GM19324 (cell line): ENCODE measurements around the gene CAMK1D.
"Not testable (repeated sequence)": the region's sequence is repeated elsewhere in the genome, so short reads cannot be mapped to it uniquely, and the experiment has no call there.

Experiments
- ATAC-seq: cut with Tn5 transposase; IDR thresholded peaks from one replicate; pipeline ENCODE4 v1.9.1; 2021; ENCODE audit warnings: mild to moderate bottlenecking, moderate library complexity; ENCODE audit not compliant: unreplicated experiment, low FRiP score

Gene CAMK1D

DNA sequence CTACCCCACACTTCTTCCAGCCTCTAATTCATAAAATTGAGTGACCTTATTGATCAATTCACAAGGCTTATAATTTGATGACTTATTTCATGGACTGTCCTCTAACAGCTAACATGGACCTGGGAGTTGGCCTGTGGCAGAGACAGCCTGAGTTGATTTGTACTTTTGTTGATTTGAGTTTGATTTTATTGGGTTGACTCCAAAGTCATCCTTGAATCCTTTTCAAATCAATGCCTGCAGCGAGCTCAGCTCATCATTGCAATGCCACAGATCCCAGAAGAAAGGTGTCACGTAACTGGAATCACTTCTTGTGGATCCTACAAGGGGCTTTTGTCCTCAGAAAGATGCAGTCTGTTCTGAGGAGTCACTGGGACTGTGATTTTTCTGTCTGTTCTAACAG, 138.0 kb downstream of the CAMK1D start:
- no peak for ATAC-seq

DNA sequence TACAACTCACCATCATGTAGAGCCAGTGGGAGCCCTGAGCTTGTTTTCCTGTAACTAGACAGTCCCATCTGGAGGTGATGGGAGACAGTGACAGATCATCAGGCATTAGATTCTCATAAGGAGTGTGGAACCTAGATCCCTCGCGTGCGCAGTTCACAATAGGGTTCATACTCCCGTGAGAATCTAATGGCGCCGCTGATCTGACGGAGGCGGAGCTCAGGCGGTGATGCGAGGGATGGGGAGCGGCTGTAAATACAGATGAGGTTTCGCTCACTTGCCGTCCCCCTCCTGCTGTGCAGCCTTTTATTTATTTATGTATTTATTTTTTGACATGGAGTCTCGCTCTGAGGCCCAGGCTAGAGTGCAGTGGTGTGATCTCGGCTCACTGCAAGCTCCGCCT, 139.3 kb downstream of the CAMK1D start:
- no peak for ATAC-seq

DNA sequence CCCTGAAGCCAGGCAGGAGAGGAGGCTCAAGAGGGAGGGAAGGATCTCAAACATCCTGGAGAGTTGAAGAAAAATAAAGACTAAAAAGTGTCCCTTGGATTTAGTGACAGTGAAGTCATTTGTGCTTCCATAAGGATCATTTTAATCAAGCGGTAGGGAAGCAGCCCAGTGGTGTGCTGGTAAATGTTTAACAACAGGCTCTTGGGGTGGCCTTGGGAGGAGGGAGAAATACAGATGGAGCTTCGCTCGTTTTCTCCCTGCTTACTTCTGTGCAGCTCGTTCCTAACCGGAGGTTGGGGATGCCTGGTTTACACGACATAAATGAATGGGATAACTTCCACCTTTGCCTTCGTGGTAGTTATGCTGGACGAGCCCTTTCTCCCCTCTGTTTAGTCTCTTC, 140.0 kb downstream of the CAMK1D start:
- ATAC-seq, result no peak

DNA sequence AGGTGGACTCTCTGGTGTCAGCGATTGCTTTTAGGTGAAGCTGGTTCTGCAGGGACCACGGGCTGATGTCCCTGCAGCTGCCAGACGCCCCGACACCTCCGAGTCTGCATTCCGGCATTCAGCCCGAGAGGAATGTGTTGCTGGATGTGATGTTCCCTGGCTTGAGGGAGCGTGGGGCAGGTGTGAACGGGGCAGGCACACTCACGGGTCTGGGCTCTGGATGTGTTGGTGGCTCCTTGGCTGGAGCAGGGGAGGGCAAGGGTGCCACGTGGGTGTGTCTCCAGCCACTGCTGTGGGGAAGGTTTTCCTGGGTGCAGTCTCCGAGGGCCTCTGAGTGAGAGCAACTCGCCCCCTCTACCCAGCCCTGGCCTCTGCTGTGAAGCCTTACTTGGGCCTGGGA, 140.5 kb downstream of the CAMK1D start:
- ATAC-seq, result no peak

DNA sequence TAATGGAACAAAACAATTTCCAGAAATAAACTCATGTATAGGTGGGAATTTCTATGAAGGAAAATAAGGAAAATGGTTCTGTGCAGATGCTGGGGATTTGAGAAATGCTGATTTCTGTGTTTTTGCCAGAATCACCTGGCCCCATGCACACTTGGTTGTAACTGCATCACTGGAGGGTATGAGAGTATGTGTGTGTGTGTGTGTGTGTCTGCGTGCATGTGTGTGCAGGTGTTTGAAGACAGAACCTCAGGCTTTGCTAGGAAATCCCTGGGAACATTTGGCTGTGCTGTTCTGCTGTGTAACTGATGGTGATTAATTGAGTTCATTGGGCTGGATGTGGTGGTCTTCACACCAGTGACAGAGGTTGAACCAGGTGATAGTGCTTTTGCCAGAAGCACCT, 141.6 kb downstream of the CAMK1D start:
- no peak for ATAC-seq

DNA sequence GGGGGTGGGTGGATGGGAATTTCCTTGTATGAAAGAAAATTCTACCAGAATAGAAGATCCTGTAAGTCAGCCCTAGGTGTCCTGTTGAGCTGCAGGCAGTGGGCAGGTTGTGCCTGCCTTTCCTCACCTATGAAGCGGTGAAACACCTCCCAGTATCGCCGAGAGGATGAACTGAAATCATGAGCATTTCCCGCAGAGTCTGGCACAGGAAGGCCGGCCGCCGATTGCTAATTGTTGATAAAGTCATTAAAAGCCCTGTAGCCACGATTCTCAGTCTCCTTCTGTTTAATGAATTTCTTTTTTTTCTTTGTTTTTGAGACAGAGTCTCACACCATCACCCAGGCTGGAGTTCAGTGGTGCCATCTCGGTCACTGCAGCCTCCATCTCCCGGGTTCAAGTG, 142.1 kb downstream of the CAMK1D start:
- ATAC-seq, result no peak

DNA sequence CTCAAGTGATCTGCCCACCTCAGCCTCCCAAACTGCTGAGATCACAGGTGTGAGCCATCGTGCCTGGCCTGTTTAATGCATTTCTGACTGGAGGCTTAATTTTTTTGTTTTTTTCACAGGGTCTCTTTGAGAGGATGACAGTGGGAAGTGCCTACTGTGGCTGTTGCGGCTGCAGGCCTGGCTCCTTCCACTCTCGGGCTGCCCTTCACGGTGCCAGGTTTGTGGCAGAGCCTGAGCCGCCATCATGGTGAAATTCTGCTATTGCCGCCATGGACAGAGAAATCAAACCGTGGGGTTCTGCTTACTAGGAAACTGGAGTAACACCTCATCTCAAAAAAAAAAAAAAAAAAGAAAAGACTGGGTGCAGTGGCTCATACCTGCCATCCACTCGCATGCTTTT, 142.7 kb downstream of the CAMK1D start:
- no peak for ATAC-seq

DNA sequence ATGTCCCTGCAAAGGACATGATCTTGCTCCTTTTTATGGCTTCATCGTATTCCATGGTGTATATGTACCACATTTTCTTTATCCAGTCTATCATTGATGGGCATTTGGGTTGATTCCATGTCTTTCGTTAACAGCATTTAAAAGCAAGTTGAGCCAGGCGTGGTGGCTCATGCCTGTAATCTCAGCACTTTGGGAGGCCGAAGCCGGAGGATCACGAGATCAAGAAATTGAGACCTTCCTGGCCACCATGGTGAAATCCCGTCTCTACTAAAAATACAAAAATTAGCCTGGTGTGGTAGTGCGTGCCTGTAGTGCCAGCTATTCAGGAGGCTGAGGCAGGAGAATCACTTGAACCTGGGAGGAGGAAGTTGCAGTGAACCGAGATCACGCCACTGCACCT, 147.7 kb downstream of the CAMK1D start:
- not testable (repeated sequence) for ATAC-seq

DNA sequence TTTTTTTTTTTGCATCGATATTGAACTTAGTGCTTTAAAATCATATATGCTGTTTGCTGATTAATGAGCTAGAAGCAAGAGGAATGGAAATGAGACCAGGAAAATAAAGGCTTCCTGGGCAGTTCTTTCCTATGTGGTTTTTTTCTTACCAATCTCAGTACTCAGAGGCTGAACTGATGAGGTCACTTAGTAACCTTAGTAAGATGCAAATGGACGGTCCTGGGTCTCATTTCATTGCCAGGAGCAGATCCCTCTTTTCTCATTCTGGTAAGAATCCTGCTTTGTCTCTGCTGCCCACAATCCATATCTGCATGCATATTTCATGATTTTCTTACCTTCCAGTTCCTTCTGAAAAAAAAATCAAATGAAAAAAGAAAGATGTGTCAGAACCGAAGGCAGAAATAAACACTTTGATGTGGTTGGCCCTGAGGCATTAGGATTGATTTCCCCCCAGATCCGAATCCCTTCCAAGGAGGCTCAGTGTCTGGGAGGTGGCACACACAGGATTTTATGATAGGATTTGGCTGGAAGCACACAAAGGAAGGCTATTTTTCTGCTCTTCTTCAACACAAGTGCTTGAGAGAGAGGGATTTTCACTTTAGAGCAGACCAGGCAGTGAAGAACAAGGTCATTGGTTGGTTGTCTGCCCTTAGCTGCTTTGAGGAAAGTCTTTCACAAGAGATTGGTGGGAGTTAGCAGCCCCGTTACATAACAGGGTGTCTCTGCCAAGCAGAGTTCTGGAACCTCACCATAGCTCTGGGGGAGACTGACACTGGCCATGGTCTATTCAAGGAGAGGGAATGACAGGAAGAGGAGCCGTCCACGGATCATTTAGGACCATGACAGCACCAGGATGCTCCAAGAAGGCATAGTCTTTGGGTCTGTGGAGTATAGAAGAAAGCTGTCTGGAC, 150.0 kb downstream of the CAMK1D start:
- ATAC-seq, result no peak

DNA sequence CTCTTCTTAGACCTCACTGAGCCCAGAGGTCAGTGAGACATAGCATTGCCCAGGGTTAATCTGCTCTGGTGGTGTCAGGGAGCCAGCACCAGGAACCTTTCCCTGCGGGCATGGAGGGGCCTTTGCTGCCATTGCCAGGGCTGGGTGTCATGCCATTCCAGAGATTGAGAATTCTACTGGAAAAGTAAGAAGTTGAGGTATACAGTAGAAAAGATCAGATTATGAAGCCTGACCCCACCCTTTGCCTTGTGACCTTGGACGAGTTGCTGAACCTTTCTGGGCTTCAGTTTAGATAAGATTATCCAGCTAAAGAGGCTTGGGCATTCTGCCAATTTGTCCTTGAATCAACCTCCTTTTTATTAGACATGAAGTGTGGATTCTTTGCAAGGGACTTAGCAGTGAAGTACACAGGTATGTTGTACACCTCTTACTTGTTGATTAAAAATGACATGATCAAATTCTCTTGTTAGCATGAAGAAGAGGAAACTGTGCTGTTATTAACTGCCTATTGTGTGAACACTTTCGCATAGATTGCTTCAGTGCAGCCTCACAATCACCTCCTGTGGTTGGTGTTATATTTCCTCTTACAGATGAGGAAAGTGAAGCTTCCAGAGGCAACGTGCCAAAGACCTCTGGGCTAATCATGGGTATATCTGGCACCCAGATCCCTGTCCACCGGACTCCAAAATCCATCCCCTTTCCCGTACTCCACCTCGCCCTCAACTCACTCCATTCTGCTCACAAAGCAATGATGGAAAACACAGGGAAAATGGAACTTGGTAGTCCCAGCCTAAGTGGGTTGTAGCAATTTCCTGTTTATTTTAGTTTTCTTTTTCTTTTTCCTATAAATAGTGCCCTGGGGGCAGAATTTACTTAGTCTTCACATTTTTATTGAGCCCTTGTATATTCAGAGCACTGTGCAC, 151.3 kb downstream of the CAMK1D start:
- ATAC-seq, result no peak

DNA sequence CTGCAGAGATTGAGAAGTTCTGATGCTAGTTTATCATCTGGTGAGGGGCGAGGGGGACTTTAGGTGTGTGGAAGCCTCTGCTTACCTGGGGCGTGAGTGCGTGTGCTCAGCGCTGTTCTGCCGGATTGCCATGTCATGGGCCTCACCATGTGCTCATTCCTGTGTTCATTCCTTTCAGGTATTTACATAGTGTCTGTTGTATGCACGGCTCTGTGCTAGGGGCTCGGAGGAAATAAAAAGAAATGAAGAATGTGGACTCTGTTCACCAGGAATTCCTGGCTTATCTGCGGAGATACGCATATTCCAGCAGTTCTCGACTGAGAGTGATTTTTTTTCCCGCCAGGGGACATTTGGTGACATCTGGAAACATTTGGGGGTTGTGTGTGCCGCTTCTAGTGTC, 152.0 kb downstream of the CAMK1D start:
- no peak for ATAC-seq

DNA sequence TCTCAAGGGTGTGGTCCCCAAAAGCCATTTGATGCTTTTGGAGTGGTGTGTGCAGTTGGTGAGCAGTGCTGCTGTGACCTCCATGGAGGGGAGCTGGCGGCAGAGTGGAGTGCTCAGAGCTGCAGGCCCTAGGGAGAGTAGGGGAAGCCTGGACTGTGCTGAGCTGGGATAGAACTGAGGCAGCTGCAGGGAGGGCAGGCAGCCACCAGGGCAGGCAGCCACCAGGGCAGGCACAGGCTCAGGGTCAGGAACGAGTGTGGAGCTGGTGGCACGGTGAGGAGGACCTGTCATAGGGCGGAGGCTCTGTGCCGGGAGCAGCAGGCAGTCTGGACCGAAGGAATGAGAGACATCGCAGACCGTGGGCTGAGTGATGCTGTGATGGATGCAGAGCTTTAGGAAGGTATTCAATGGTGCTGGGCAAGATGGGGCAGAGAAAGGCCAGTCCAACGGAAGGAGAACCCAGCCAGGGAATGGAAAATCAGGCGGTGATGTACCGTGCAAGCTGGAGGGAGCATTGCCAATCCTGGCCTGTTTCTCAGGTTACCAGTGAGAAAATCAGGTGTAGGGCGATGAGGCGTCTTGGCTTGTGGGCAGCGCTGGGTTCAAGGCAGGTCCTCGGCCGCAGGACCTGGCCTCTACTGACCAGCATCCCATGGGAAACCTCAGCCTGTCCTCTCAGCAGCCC, 152.6 kb downstream of the CAMK1D start:
- ATAC-seq, result no peak

DNA sequence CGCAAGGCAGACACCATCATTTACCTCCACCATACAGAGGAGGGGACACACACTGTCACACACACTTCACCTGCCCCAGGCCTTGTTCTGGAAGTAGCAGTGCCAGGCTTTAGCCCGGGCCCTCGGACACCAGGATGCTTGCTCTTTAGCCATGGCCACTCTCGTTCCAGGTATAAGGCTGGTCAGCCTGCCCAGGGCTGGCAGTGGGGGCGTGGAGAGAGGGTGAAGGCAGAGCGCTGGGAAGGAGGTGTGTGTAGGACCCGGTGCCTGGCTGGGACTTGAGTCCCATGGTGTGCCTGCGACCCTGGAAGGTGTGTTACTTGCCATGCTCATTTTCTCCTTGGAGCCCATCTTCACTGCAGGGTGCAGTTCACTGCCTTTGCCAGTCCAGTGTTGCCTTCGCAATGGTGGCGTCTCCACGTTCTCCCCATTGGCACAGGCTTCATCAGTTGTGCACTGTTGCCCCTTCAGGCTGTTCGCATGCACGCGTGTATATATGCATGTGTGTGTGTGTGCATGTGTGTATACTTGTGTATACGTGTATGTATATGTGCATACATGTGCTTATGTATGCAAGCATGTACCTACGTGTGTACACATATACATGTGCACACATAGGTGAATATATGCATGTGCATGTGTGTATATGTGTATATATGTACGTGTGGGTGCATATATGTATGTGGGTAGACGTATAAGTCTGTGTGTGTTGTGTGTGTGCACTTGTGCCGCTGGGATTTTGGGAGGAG, 153.4 kb downstream of the CAMK1D start:
- no peak for ATAC-seq

DNA sequence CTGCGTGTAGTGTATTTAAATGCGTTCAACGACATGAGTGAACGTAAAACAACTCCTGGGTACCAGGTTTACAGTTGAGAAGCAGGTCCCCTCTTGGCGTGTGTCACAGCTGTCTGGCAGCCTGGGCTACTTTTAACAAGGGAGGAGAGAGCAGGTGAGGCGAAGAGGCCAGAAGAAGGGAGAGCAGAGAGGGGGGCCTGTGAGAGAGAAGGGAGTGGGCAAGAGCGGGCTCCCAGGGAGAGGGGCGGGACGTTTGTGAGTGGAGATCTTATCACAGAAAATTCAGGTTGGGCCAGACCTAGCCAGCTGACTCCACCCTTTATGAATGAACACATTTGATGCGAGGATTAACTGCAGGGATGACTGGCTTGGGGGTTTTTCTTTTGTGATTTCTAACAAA, 154.0 kb downstream of the CAMK1D start:
- no peak for ATAC-seq

DNA sequence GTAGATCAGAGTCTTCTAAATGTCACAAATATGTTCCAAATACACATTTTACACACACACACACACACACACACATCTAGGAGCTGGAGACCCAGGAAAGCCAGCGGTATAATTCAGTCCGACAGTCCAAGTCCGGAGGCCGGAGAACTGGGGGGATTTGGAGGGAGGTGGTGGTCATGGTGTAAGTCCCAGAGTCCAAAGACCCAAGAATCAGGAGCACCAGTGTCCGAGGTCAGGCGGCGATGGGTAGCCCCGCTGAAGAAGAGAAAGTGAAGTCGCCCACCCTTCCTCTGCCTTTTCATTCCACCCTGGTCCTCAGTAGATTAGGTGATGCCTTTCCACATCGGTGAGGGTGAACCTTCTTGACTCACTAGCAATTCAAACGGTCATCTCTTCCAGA, 154.8 kb downstream of the CAMK1D start:
- no peak for ATAC-seq

DNA sequence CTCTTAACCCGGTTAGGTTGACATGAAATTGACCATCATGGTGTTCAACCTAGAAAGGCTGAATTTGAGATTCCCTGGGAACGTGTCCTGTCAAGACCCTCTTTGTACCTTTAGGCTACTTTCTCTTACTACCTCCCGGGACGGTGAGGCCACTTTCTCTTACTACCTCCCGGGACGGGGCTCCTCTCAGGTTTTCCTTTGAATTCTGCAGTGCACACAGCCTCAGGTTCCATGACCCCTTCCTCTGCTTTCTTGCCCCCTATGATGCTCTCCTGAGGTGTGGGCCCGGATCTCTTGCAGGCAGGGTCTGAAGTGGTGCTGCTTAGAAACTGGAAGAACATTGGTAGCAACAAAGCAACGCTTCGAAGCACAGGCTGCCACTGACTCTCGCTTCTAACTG, 155.3 kb downstream of the CAMK1D start:
- ATAC-seq, result no peak

DNA sequence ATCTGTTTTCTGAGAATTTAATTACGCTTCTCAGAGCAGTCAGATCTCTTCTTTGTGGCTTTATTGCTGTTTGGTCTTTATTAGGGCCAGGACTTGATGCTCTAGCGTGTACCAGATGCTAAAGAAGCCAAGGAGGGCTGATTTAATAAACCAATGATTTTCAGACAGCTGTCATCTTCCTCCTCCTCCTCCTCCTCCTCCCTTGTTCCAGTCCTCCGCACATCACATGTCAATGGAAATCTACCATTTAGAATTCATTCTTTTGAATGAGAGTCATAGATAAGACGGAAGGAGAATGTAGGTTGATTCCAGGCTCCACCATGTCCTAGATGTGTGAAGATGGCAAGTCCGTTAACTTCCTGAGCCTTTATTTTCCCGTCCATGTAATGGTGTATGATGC, 156.3 kb downstream of the CAMK1D start:
- ATAC-seq, result no peak

DNA sequence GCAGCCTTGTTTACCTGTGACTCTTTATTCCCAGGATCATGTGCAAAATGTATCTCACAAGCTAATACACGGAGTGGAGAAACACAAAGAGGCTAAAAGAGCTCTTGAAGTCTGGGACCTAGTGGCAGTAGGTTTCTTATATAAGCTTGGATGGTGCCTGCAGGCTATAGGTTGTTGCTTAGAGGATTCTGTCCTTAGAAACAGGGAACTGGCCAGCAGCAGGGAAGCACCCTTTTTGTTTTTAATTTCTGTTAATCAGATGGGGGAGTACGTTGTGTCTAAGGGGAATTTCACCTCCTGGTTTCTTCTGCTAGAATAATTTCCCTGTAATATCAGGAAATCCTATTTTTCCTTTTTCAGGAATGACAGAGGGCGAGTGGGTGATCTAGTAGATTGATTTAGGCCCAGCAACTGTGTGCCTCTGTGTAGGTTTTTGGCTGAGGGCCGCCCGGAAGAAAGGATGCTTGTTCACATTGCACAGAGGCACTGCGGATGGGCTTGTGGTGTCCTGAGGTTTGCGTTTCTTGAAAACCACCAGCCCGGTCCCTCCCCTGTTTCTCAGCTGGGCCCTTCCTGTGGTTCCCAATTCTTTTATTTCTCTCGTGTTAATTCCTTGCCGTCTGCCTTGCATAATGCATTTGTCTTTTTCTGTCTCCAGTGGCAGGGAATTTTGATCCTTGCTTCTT, 158.0 kb downstream of the CAMK1D start:
- ATAC-seq, result no peak

DNA sequence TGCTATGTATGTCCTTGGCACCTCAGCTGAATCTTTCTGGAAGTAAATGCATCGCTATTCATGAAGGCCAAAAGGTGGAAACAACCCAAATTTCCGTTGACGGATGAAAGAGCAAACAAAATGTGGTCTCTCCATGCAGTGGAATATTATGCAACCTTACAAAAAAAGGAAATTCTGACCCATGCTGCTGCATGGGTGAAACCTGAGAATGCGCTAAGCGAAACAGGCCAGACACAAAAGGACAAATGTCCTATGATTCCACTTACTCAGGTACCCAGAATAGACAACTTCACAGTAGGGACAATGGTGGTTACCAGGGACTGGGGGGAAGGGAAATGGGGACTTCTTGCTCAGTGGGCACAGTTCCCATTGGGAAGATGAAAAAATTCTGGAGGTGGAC, 158.8 kb downstream of the CAMK1D start:
- no peak for ATAC-seq
